Mucosa of descending colon (tissue), 3 donors: ENCODE measurements around the gene CAMK4. TPM values are rescaled to one million over a fixed set of nuclear protein-coding genes. Genes with fewer than 3 reads are reported as not detected.

Source experiments
- ATAC-seq: fragments of 200-7000 bp; cut with Tn5 transposase; one replicate; pipeline ENCODE4 v1.9.1; 2020; ENCODE audit warnings: mild to moderate bottlenecking, moderate library complexity
- DNase-seq, 3 donors: peaks; one replicate each; pipeline ENCODE4 v3.0.0-alpha.2; 2020
- H3K36me3 ChIP-seq: fragments of 200-600 bp; one replicate; pipeline ENCODE4 v1.8.0; 2021; ENCODE audit warnings: low read depth, mild to moderate bottlenecking
- H3K4me1 ChIP-seq: fragments of 200-600 bp; one replicate; pipeline ENCODE4 v1.8.0; 2021; ENCODE audit warnings: low read depth, mild to moderate bottlenecking
- H3K4me3 ChIP-seq: fragments of 200-600 bp; one replicate; pipeline ENCODE4 v1.8.0; 2021; ENCODE audit warnings: mild to moderate bottlenecking
- H3K9me3 ChIP-seq: fragments of 200-600 bp; one replicate; pipeline ENCODE4 v1.8.0; 2021; ENCODE audit warnings: mild to moderate bottlenecking
- CTCF ChIP-seq: fragments of 200-600 bp; IDR thresholded peaks from one replicate; pipeline ENCODE4 v1.8.0; 2022; ENCODE audit warnings: antibody characterized with exemption, mild to moderate bottlenecking
- intact Hi-C, 2 donors: fragments of 100-400 bp; cut with DNase I in 1 of 2; cut with micrococcal nuclease in 1 of 2; formaldehyde crosslinking; loops; one replicate each; pipeline versions ENCODE4 v1.11.0 to v1.11.1; 2022; cut with DNase I, micrococcal nuclease
- total RNA-seq, 3 donors: library from RNA; stranded (reverse); fragmentation: NEBNext Ultra II Directional in 2 of 3; extraction: Animal tissue kit (Norgen Biotek cat#: 25700) in 2 of 3; gene quantifications; one replicate each; pipeline versions ENCODE4 v1.2.1 to v1.2.4, GENCODE V29; 2021 to 2023
- donor health status: DM: no; HTN: no; CAD: no; lungs with moderate emphysema.
- donor health status: DM: no; HTN: no; CAD: no.
- donor health status: DM: no; HTN: yes; CAD: no.

The CAMK4 gene
- total RNA-seq, 3 donors from 2014 or later: 2.0 to 5.5 (median 4.0) TPM

GRCh38 chr5:111271885-111272284 lies 47.7 kb downstream of the CAMK4 start:
- ATAC-seq: no peak
- Histone ChIP-seq H3K4me3 (no peak overlapping the region), H3K4me1 (no peaks in the 10 kb centered on the region), H3K36me3 (no peaks in the 10 kb centered on the region), H3K9me3 (no peaks in the 10 kb centered on the region)
- DNase-seq: no peak
- TF ChIP-seq CTCF: no peak
- intact Hi-C loops: no loop called here

DNA sequence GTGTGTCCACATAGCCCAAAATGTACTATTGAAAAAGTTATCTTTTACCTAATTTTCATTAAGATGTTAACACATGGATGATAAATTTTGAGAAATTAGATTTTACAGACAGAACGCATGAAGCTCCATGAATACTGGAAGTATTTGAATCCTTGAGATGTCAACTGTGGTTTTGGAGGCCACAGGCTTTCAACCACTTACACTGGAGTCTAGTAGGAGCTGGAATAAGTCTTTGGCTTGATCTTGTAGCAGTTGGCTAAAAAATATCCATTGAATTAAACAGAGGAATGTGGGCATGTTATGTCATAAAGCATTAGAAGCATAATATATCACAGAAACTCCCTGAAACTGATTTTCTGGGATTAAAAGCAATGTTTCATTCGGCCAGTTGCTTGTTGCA lies 52.9 kb downstream of the CAMK4 start:
- intact Hi-C loops: loop anchor here in 1 of 2 donors (5.0 kb wide), 1 partner anchor 120 kb away; no protein-coding TSS in a partner anchor
- TF ChIP-seq CTCF: no peak
- no peaks in the 10 kb centered on the region for H3K4me1 ChIP-seq
- DNase-seq (no peak), ATAC-seq (no peak)
- no peak overlapping the region for H3K4me3 ChIP-seq
- H3K9me3 ChIP-seq: no peaks in the 10 kb centered on the region
- H3K36me3 ChIP-seq: no peaks in the 10 kb centered on the region

DNA sequence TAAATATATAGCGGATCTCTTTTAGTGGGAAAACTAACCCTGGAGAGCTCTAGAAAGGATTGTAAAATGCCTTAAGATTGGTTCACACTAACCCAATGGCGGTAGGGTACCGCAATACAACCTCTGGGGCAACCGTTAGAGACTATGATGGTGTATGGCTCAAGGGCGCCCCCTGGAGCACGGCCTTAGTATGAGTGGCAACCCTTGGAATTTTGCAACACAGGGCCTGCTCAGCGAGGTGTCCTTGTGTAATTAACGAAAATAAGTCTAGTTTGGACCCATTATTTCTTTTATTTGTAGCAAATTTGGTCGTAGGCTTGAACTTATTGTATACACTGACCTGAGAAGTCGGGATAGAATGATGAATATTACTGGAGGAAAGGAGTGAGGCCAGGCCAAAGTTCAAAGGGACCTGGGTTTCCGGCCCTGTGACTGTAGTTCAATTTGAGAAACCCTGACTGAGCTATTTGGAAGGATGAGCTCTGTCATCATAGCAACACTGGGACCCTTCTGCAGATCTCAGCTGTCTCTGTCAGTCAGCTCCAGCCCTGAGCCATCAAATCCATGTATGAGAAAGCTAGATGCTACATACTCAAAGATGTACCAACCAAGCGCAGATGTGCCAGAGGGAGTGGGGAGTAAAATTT lies 54.8 kb downstream of the CAMK4 start:
- Histone ChIP-seq H3K4me1 (no peaks in the 10 kb centered on the region), H3K9me3 (no peaks in the 10 kb centered on the region), H3K36me3 (no peaks in the 10 kb centered on the region), H3K4me3 (no peak overlapping the region)
- ATAC-seq (peak; percentile 92), DNase-seq (peak; percentile 52 to 84 (median 76))
- intact Hi-C loops: loop anchor here in 1 of 2 donors (5.0 kb wide), 1 partner anchor 122 kb away; no protein-coding TSS in a partner anchor
- peak; percentile 32 for TF ChIP-seq CTCF

DNA sequence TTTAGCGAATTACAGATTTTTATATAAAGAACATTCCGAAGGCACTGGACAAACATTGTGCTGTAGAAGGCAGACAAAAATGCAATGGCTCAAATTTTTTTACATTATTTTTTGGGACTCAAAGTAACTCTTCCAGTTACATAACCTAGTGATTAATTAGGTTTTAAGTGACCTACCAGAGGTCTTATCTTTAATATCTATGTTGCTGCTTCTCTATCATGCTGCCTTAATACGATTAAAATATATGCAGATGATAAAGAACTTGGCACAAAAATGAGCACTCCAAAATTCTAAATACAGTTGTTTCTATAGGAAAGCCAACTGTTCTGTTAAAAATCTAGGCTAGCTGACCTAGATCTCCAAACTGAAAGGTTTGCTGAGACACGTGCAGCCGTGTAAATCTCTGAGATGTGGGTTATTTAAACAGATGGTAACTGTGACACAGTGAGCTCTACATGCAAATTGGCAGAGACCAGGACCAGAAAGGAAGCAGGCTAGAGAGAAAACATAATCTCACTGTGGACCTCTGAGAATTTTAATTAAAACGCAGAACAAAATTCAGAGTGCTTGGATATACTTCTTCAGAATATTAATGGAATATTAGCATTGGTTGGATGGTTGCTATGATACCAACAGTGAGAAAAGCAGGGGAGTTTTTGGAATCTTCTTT lies 56.2 kb downstream of the CAMK4 start:
- Histone ChIP-seq H3K36me3 (no peaks in the 10 kb centered on the region), H3K9me3 (no peaks in the 10 kb centered on the region), H3K4me1 (no peaks in the 10 kb centered on the region), H3K4me3 (no peak overlapping the region)
- no peak for DNase-seq
- TF ChIP-seq CTCF: no peak
- intact Hi-C loops: loop anchor here in 1 of 2 donors (10.0 kb wide), 1 partner anchor 116 kb away; no protein-coding TSS in a partner anchor
- ATAC-seq: no peak

DNA sequence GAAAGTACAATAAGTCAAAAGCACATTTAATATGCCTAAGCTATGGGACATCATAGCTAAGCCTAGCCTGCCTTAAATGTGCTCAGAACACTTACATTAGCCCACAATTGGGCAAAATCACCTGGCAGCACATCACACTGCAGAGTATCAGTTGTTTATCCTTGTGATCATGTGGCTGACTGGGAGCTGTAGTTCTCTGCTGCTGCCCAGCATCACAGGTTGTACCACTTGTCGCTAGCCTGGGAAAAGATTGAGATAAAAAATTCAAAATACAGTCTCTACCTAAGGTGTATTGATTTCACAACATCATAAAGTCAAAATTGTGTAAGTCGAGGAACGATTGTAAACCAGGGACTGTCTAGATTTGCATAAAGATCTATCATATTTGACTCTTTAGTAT lies 58.6 kb downstream of the CAMK4 start:
- H3K4me1 ChIP-seq: no peaks in the 10 kb centered on the region
- DNase-seq: no peak
- no peaks in the 10 kb centered on the region for H3K9me3 ChIP-seq
- intact Hi-C loops: loop anchor here in 1 of 2 donors (10.0 kb wide), 1 partner anchor 118 kb away; no protein-coding TSS in a partner anchor
- ATAC-seq: no peak
- H3K36me3 ChIP-seq: no peaks in the 10 kb centered on the region
- TF ChIP-seq CTCF: no peak
- no peak overlapping the region for H3K4me3 ChIP-seq
